Esophagus squamous epithelium (tissue), 5 donors: ENCODE data around the gene PANK1. TPM values are rescaled to one million over a fixed set of nuclear protein-coding genes. Genes with fewer than 3 reads are reported as not detected.

Experiments
- DNase-seq: peaks from one replicate; lab custom pipeline; 2025; lab: John Stamatoyannopoulos, UW
- H3K27ac ChIP-seq, 4 donors: fragments of 200-600 bp; sonication (generic); one replicate each; pipeline ENCODE4 v1.5.1; 2016 to 2019; ENCODE audit warnings: mild to moderate bottlenecking in 1 of 4
- H3K27me3 ChIP-seq, 4 donors: fragments of 200-600 bp; sonication (generic); 1 replicate in 3 of 4; 2 replicates in 1 of 4; pipeline versions ENCODE4 v1.5.1 to v1.6.0; 2017 to 2021; ENCODE audit warnings: antibody characterized with exemption in 1 of 4
- H3K36me3 ChIP-seq, 3 donors: fragments of 200-600 bp; sonication (generic); one replicate each; pipeline ENCODE4 v1.5.1; 2016 to 2019
- H3K4me1 ChIP-seq, 3 donors: fragments of 200-600 bp; sonication (generic); one replicate each; pipeline ENCODE4 v1.5.1; 2017 to 2019
- H3K4me3 ChIP-seq, 4 donors: fragments of 200-600 bp; sonication (generic); 1 replicate in 3 of 4; 2 replicates in 1 of 4; pipeline ENCODE4 v1.5.1; 2016 to 2019; ENCODE audit warnings: mild to moderate bottlenecking in 2 of 4, moderate library complexity in 1 of 4
- H3K9me3 ChIP-seq, 3 donors: fragments of 200-600 bp; sonication (generic); one replicate each; pipeline ENCODE4 v1.5.1; 2016 to 2019
- POLR2A ChIP-seq, 4 donors: fragments of 450-650 bp; IDR thresholded peaks; one replicate each; pipeline ENCODE4 v1.6.1; 2017; ENCODE audit warnings: antibody characterized with exemption in 4 of 4, mild to moderate bottlenecking in 4 of 4, moderate library complexity in 3 of 4
- WGBS, 2 donors: methylation state at CpG; one replicate each; pipeline ENCODE4 v1.1.5; 2018; 5-methylcytosine and 5-hydroxymethylcytosine counted together
- intact Hi-C: fragments of 100-400 bp; cut with DNase I; formaldehyde crosslinking; loops from one replicate; pipeline ENCODE4 v1.15.0; 2022
- total RNA-seq, 4 donors: library from RNA; depleted of rRNA; stranded (reverse); fragments of >200 nt; gene quantifications; one replicate each; pipeline ENCODE4 v1.1.0, GENCODE V29; 2016
- TF ChIP-seq, protein P1 (sequence below), 6 experiments: fragments of 450-650 bp in 4 of 6; fragments of 200-600 bp in 2 of 6; sonication (generic) in 2 of 6; IDR thresholded peaks; one replicate each; pipeline ENCODE4 v1.5.1; 2016 to 2019; ENCODE audit warnings: antibody characterized with exemption in 6 of 6, mild to moderate bottlenecking in 4 of 6, moderate library complexity in 4 of 6
- donor health status: DM: yes; HTN: yes; CAD: no.

Gene PANK1
- total RNA-seq, 4 donors from 2014 or later = 5.8 to 12.6 (median 7.9) TPM

DNA sequence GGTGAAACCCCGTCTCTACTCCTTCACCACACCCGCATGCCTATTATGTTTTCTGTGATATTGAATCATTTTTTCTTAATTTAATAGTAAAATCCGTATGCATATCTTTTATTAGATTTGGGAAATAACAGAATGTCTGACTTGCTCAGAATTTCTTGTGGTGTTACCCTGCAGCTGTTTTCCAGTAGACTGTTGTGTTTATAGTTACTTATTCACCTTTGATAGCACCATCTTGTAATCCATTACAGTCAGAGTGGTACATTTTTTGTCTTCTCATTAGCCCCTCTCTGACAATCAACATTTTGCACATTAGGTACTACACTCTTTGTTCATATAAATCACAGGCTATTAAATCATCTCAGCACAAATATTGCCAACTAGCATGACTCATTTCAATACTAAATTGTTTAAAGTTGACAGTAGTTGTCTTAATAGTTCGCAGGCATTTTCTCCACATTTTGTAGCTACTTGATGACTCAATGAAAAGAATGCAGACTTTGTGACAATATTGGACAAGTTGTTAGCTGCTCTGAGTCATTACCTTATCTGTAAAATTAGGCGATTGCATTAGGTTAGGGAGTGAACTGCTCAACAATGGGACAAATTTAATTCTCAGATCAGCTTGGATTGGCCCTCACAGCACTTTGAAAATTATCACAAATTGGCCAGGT lies 91.8 kb downstream of the PANK1 start:
- peak overlapping the region in 1 of 4 donors; percentile 44 for H3K27ac ChIP-seq
- DNase-seq = no peak

DNA sequence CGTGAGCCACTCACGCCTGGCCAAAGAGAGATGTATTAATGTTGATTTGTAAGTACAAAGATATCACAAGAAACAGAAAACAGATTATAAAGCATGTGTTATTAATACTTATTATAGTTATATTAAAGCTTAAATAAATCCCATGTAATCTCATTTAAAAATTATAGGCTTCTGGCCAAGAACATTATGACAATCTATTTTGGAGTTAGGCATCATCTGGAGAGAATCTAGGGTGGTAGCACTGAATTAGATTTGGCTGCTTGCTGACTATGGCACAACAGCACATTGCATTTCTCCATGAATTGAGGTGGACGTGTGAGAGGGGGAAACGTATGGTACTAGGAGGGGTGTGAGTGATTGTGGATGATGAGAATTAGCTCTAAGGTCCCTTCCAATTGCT lies 92.8 kb downstream of the PANK1 start:
- WGBS, 2 donors = 71 to 84% methylated on average over 4 of the region's 4 CpGs

More for the DNA sequence above, 91.8 kb downstream of the PANK1 start:
- intact Hi-C loops = no loop called here
- H3K4me3 ChIP-seq = no peak overlapping the region
- no peak for TF ChIP-seq POLR2A (IDR thresholded peaks at IDR 0.05)
- TF ChIP-seq, protein P1, sequence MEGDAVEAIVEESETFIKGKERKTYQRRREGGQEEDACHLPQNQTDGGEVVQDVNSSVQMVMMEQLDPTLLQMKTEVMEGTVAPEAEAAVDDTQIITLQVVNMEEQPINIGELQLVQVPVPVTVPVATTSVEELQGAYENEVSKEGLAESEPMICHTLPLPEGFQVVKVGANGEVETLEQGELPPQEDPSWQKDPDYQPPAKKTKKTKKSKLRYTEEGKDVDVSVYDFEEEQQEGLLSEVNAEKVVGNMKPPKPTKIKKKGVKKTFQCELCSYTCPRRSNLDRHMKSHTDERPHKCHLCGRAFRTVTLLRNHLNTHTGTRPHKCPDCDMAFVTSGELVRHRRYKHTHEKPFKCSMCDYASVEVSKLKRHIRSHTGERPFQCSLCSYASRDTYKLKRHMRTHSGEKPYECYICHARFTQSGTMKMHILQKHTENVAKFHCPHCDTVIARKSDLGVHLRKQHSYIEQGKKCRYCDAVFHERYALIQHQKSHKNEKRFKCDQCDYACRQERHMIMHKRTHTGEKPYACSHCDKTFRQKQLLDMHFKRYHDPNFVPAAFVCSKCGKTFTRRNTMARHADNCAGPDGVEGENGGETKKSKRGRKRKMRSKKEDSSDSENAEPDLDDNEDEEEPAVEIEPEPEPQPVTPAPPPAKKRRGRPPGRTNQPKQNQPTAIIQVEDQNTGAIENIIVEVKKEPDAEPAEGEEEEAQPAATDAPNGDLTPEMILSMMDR (IDR thresholded peaks at IDR 0.05) = no peak
- H3K27me3 ChIP-seq = no peaks in the 10 kb centered on the region
- H3K36me3 ChIP-seq = no peaks in the 10 kb centered on the region
- peaks cover 0 to 30% (median 3%) of the 10 kb centered on the region in 3 donors for H3K4me1 ChIP-seq
- H3K9me3 ChIP-seq = no peaks in the 10 kb centered on the region
- WGBS, 2 donors = 36 to 53% methylated on average over 5 of the region's 5 CpGs

DNA sequence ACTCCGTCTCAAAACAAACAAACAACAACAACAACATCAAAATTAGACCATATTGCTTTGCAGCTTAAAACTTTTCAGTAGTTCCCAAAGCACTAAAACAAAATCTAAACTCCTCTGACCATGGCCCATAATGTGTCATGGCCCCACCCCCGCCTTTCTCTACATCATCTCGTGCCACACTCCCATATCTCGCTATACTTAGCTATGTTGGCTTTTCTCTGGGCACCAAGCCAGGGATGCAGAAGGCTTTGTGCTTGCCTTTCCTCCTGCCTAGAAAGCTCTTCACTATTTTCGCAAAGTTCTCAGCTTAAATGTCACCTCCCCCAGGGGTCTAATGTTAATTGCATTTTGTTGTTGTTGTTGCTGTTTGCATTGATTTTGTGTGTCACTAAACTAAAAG lies 94.5 kb downstream of the PANK1 start:
- intact Hi-C loops = no loop called here
- no peak for DNase-seq

More for the DNA sequence above, 92.8 kb downstream of the PANK1 start:
- no peak for DNase-seq
- Histone ChIP-seq H3K27me3 (no peaks in the 10 kb centered on the region), H3K4me1 (peaks cover 0 to 30% (median 3%) of the 10 kb centered on the region in 3 donors), H3K9me3 (no peaks in the 10 kb centered on the region), H3K27ac (no peak overlapping the region), H3K4me3 (no peak overlapping the region), H3K36me3 (no peaks in the 10 kb centered on the region)
- TF ChIP-seq, protein P1 (IDR thresholded peaks at IDR 0.05) = no peak
- no peak for TF ChIP-seq POLR2A (IDR thresholded peaks at IDR 0.05)
- intact Hi-C loops = no loop called here

GRCh38 chr10:89549510-89549909 lies 95.5 kb downstream of the PANK1 start:
- WGBS, 2 donors = 24 to 44% methylated on average over 1 of the region's 1 CpG
- intact Hi-C loops = no loop called here
- DNase-seq = no peak
- no peak for TF ChIP-seq POLR2A (IDR thresholded peaks at IDR 0.05)
- Histone ChIP-seq H3K27me3 (no peaks in the 10 kb centered on the region), H3K9me3 (no peaks in the 10 kb centered on the region), H3K4me1 (peaks cover 0 to 30% (median 3%) of the 10 kb centered on the region in 3 donors), H3K36me3 (no peaks in the 10 kb centered on the region), H3K4me3 (no peak overlapping the region), H3K27ac (peak overlapping the region in 2 of 4 donors; percentile 16 to 20)

More for the DNA sequence above, 94.5 kb downstream of the PANK1 start:
- Histone ChIP-seq H3K27me3 (no peaks in the 10 kb centered on the region), H3K4me3 (no peak overlapping the region), H3K9me3 (no peaks in the 10 kb centered on the region), H3K4me1 (peaks cover 0 to 30% (median 3%) of the 10 kb centered on the region in 3 donors), H3K36me3 (no peaks in the 10 kb centered on the region), H3K27ac (no peak overlapping the region)
- TF ChIP-seq, protein P1 (IDR thresholded peaks at IDR 0.05) = no peak
- TF ChIP-seq POLR2A (IDR thresholded peaks at IDR 0.05) = no peak
- 67 to 69% methylated on average over 5 of the region's 5 CpGs for WGBS, 2 donors

- Histone ChIP-seq H3K36me3 (no peaks in the 10 kb centered on the region), H3K4me1 (peaks cover 0 to 25% (median 2%) of the 10 kb centered on the region in 3 donors), H3K27me3 (no peaks in the 10 kb centered on the region), H3K9me3 (no peaks in the 10 kb centered on the region), H3K27ac (no peak overlapping the region), H3K4me3 (no peak overlapping the region)
- WGBS, 2 donors = 76 to 83% methylated on average over 6 of the region's 6 CpGs
- DNase-seq = no peak
- intact Hi-C loops = no loop called here
- no peak for TF ChIP-seq POLR2A (IDR thresholded peaks at IDR 0.05)
- TF ChIP-seq, protein P1 (IDR thresholded peaks at IDR 0.05) = no peak
Measured at GRCh38 chr10:89548673-89549072, 96.4 kb downstream of the PANK1 start.
